HUES48 (cell line): ENCODE measurements around the gene CACNA1S.

Experiments used
- H3K27ac ChIP-seq: one replicate; pipeline ENCODE4 v1.7.0; 2013; ENCODE audit warnings: low read depth, low read length, inconsistent platforms
- H3K27me3 ChIP-seq: 2 replicates; pipeline ENCODE4 v1.6.1; 2013; ENCODE audit warnings: mild to moderate bottlenecking, low read length; ENCODE audit not compliant: control insufficient read depth, insufficient read depth
- H3K36me3 ChIP-seq: 2 replicates; pipeline ENCODE4 v1.6.1; 2013; ENCODE audit warnings: low read length; ENCODE audit not compliant: control insufficient read depth, insufficient read depth
- H3K4me1 ChIP-seq: 2 replicates; pipeline ENCODE4 v1.6.1; 2013; ENCODE audit warnings: mild to moderate bottlenecking, low read length; ENCODE audit not compliant: control insufficient read depth, insufficient read depth
- H3K4me3 ChIP-seq: 2 replicates; pipeline ENCODE4 v1.5.1; 2013; ENCODE audit warnings: mild to moderate bottlenecking, low read depth, low read length
- H3K9ac ChIP-seq: 2 replicates; pipeline ENCODE4 v1.6.1; 2013; ENCODE audit warnings: mild to moderate bottlenecking, low read depth, low read length, moderate library complexity
- H3K9me3 ChIP-seq: 2 replicates; pipeline ENCODE4 v1.6.1; 2013; ENCODE audit warnings: low read length; ENCODE audit not compliant: control insufficient read depth, insufficient read depth

Gene CACNA1S

DNA sequence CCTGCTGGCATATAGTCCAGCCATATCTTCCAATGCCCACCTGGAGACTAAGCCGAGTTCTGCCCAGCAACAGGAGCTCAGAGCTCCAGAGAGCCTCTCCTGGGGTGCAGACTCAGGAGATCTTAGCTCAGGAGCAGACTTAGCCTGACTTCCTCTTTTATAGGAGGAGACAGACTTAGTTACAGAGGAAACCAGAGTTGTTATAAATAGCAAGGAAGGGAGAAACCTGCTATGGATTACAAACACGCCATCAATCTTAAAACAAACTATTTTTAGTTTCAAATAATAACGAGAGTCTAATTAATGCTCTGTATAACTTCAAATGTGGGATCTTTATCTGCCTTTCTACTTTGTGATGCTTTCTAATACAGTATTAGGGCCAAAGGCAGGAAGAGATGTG is 85.4 kb downstream of the CACNA1S start:
- H3K27me3 ChIP-seq: peaks cover 7% of the 10 kb centered on the region
- H3K4me3 ChIP-seq: no peak overlapping the region
- H3K36me3 ChIP-seq: no peaks in the 10 kb centered on the region
- no peak overlapping the region for H3K27ac ChIP-seq
- H3K9ac ChIP-seq: no peak overlapping the region
- H3K4me1 ChIP-seq: peaks cover 28% of the 10 kb centered on the region
- H3K9me3 ChIP-seq: no peaks in the 10 kb centered on the region

DNA sequence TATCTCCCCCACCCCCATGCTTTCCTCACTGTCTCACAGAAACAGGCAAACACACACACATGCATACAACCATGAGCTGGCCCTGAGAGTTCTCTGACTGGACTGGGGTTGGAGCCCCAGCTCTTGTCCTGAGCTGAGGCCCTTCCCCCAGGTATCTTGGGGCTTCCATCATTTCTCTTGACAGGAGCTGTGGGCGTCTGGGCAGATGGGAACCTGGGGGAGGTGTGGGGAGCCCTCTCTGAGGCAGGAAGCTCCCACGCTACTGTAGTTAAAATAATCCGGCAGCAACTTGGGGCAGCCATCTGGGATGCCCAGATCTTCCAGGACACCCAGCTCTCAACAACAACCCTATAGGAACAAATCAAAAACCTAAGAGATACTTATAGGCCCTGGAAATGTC is 86.0 kb downstream of the CACNA1S start:
- no peaks in the 10 kb centered on the region for H3K36me3 ChIP-seq
- H3K9ac ChIP-seq: no peak overlapping the region
- H3K27ac ChIP-seq: no peak overlapping the region
- no peak overlapping the region for H3K4me3 ChIP-seq
- H3K27me3 ChIP-seq: peaks cover 7% of the 10 kb centered on the region
- no peaks in the 10 kb centered on the region for H3K9me3 ChIP-seq
- peaks cover 34% of the 10 kb centered on the region for H3K4me1 ChIP-seq

DNA sequence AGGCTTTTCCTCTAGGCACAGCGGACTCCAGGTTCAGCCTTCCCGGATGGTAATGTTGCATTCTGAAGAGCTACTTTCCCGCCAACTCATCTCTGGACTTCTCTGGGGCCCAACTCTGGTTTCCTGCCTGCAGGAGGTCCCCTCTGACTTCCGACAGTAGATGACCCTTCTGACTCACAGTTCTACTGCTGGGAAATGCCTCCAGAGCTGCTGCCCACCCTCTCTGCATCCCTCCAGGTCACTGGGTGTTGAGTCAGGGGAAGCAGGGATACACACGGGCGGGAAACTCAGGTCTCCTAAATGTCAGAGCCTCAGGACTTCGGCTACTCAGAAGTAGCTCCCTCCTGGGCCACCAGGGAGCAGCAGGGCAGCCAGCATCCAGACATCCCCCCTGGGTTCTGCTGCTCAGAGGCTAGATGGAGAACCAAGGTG is 86.6 kb downstream of the CACNA1S start:
- H3K27ac ChIP-seq: peak overlapping the region; percentile 34
- H3K36me3 ChIP-seq: no peaks in the 10 kb centered on the region
- peaks cover 7% of the 10 kb centered on the region for H3K27me3 ChIP-seq
- no peak overlapping the region for H3K9ac ChIP-seq
- H3K4me1 ChIP-seq: peaks cover 38% of the 10 kb centered on the region
- H3K4me3 ChIP-seq: no peak overlapping the region
- H3K9me3 ChIP-seq: no peaks in the 10 kb centered on the region

DNA sequence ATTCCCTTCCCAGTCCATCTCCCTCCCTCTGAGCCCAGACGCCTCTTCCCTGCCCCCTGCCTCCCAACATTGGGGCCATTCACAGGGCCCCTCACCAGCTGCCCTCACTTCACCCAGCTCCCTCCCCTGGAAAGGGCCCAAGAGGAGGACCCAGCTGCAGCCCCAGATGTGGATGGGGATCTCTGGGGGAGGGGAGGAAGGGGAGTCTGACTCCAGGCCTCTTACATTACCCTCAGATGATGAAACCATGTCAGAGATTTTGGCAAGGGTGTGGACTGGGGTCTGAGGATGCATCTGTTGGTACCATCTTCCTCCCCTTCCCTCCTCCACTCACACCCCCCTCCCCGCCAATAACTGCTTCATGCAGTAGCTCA is 87.6 kb downstream of the CACNA1S start:
- H3K27me3 ChIP-seq: peaks cover 7% of the 10 kb centered on the region
- peaks cover 47% of the 10 kb centered on the region for H3K4me1 ChIP-seq
- H3K4me3 ChIP-seq: peak overlapping the region; percentile 46; the same call in 1 of the 2 replicates
- H3K9ac ChIP-seq: no peak overlapping the region
- no peaks in the 10 kb centered on the region for H3K9me3 ChIP-seq
- H3K27ac ChIP-seq: no peak overlapping the region
- no peaks in the 10 kb centered on the region for H3K36me3 ChIP-seq

DNA sequence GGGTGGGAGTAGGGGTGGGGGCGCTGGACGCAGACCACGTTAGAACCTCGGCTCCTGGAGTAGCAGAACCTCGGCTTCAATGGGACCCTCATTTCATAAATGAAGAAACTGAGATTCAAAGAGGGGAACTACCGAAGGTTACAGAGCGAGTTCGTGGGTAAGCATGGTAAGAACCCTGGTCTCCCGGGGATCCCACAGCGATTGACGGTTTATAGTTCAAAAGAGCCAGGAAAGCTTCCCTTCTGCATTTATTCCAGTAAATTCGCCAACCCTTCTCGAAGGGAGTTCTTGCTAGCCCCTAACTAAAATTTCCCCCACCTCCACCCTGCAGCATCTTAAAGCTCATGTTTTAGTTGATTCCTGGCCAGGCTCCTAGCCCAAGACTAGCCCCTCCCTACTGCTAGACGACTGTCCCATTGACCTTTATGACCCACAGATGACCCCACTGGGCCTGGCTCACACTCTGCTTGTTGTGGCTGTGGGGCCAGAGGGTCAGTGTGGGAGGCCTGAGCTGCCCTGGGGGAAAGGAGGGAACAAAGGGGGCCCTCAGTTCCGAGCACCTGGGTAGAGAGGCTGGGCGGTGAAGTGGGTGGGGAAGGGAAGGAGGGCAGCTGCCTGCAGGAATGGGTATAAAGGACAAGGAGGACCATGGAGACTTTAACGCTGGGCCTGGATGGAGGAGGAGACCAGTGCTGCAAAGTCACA is 88.2 kb downstream of the CACNA1S start:
- H3K36me3 ChIP-seq: no peaks in the 10 kb centered on the region
- H3K9ac ChIP-seq: no peak overlapping the region
- no peaks in the 10 kb centered on the region for H3K9me3 ChIP-seq
- peaks cover 47% of the 10 kb centered on the region for H3K4me1 ChIP-seq
- H3K4me3 ChIP-seq: peak overlapping the region; percentile 46
- H3K27me3 ChIP-seq: peaks cover 7% of the 10 kb centered on the region
- H3K27ac ChIP-seq: no peak overlapping the region

DNA sequence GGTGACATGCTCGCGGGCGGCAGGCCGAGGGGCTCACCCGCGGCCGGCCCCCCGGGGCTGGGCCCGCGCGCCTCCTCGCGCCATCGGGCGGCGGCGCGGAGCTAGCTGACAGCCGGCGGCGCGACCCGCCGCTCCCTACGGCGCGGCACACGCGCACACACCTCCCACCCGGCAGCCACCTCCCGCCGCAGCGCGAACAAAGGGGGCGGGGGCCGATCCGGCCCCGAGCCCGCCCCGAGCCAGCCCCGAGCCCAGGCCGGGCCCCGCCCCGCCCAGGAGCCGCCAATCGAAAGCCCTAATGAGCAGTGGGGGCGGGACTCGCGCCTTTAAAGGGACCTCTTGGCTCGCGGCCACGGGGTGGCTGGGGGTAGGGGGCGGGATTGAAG is 88.7 kb downstream of the CACNA1S start, which contains the start of gene KIF21B:
Gene KIF21B, minus strand, starts transcription at position 198 of the 386 bp plus-strand sequence. CDS start 331 bp downstream, outside the sequence.
- Histone ChIP-seq H3K4me3 (peak within 1 kb of the TSS; percentile 68), H3K27me3 (peaks cover 7% of the 10 kb centered on the region), H3K36me3 (no peaks in the 10 kb centered on the region), H3K9ac (no peak within 1 kb of the TSS), H3K4me1 (peaks cover 47% of the 10 kb centered on the region), H3K27ac (no peak within 1 kb of the TSS), H3K9me3 (no peaks in the 10 kb centered on the region)

DNA sequence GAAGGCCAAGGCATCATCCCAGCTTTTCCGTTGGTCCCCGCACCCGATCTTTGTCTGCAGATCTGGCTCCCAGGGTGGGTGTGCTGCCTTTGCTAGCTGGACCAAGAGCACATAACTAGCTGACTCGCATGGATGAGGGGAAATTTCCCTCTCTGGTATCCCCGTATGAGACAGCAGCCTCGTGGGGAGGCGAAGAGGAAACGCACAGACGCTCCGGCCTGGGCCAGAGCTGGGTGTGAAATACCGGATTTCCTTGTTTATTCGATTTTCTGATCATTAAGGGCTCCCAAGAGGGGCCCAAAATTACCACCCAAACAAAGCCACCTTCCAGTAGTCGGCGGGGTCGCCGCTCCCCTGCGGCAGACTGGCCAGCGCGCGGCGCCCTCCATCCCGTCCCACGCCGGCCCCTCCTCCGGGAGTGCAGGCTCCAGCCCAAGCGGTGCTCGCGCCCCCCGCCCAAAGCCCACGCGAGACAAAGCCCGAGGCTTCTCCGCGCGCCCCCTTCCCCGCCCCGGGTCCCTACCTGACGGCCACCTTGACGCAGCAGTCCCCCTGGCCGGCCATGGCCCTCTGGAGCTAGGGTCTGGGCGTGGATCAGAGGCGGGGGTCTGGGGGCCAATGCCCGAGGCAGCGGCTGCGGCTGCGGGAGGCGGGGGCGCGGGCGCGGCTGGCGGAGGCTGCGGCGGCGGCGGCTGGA is 89.3 kb downstream of the CACNA1S start:
- Histone ChIP-seq H3K36me3 (no peaks in the 10 kb centered on the region), H3K27me3 (peaks cover 7% of the 10 kb centered on the region), H3K4me1 (peaks cover 47% of the 10 kb centered on the region), H3K27ac (no peak overlapping the region), H3K9ac (no peak overlapping the region), H3K4me3 (peak overlapping the region; percentile 68), H3K9me3 (no peaks in the 10 kb centered on the region)

DNA sequence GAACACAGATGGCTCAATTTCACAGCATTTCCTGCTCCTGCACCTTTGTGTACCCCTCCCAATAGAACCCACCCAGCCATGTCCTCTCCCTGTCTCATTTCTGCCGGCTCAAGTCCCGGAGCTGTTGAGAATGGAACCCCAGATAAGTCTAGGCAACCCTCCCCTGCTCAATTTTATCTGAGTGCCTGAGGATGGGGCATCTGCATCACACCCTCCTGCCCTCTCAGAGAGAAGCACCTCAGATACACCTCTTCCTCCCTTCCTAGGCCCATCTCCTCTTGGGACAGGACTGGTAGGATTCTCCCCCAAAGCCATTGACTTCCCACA is 89.8 kb downstream of the CACNA1S start:
- H3K4me3 ChIP-seq: peak overlapping the region; percentile 68
- no peak overlapping the region for H3K27ac ChIP-seq
- peaks cover 7% of the 10 kb centered on the region for H3K27me3 ChIP-seq
- no peaks in the 10 kb centered on the region for H3K36me3 ChIP-seq
- H3K9ac ChIP-seq: no peak overlapping the region
- H3K4me1 ChIP-seq: peaks cover 47% of the 10 kb centered on the region
- no peaks in the 10 kb centered on the region for H3K9me3 ChIP-seq

DNA sequence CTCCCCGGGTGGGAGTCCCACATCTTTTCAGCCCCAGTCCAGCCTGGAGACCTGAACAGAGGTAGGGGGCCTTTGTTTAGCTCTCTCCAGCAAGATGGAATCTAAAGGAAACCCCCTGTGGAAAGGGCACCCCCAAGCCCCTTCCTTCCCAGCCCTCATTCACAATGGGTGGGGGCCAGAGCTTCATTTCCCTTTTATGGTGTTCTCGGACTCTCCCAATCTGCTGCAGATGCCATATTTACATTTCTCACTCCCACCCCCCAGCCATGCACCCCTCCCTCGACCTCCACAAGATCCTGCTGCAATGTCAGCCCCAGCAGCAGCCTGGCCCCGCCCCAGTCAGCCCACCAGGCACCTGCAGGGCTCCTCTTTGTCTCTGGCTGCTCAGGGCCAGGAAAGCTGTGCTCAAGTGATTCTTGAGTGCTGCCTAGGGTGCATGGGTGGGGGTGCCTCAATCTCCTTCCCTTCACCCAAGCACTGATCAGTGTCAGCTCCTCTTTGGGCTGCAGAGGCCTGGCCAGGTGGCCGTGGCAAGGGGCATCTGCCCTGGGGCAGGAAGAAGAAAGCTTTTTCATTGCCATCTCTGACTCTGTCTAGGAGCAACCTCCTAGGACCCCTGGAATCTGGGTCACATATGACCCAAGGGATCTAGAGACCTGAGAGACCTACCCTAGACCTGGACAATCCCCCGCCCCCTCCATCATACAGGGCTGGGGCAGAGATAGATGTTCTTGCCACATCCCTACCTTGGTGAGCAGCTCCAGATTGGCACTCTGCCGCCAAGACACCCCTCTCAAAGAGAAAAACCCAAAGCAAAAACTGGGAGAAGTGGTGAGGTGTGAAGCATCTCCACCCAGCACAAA is 90.4 kb downstream of the CACNA1S start:
- Histone ChIP-seq H3K9ac (no peak overlapping the region), H3K4me3 (peak overlapping the region; percentile 68; the same call in 1 of the 2 replicates), H3K27me3 (peaks cover 7% of the 10 kb centered on the region), H3K4me1 (peaks cover 47% of the 10 kb centered on the region), H3K36me3 (no peaks in the 10 kb centered on the region), H3K9me3 (no peaks in the 10 kb centered on the region), H3K27ac (no peak overlapping the region)

DNA sequence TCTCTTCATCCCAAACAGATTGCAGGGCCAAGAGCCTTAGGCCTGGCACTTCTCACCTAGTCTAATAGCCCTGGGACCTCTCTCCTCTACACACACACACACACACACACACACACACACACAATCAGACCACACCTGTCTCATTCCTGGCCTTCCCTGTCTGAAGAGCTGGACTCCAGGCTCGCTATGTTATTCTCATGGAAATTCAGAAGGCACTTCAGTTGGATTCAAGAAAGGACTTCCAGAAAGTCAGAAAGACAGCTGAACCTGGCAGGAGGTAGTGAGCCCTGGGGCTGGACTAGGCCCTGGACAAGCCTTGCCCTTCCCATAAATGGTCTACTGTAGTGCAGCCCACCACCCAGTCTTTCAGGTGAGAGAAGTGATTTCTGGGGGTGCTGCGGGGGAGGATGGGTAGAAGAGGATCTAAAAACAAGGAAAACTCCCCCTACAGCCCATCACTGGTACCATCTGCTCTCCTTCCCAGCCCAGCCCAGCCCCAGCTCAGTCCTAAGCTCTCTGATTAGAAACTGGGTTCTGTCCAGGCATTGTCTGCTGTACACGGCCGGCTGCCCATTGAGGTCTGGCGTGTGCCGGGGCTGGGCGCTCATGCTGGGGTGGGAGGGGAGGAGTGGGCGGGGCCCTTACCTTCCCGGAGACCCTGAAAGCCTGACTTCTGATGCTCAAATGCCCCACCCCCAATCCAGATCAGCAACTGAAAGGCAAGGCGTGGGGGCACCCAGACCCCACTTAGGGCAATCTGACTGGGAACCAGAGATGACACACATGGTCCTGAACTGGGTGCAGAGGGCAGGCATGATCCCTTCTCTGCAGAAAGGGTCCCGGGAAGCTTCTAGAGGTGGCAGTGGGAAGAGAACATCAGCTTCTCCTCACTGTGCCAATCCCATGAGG is 91.3 kb downstream of the CACNA1S start:
- peak overlapping the region; percentile 46 for H3K27ac ChIP-seq
- H3K36me3 ChIP-seq: no peaks in the 10 kb centered on the region
- no peak overlapping the region for H3K9ac ChIP-seq
- H3K4me1 ChIP-seq: peaks cover 45% of the 10 kb centered on the region
- peaks cover 7% of the 10 kb centered on the region for H3K27me3 ChIP-seq
- no peaks in the 10 kb centered on the region for H3K9me3 ChIP-seq
- H3K4me3 ChIP-seq: no peak overlapping the region
